Natural killer cell (primary cell): Measurements from ENCODE around the gene DDX23. TPM values are rescaled to one million over a fixed set of nuclear protein-coding genes. Genes with fewer than 3 reads are reported as not detected.
"Not testable (repeated sequence)": the region's sequence is repeated elsewhere in the genome, so short reads cannot be mapped to it uniquely, and the experiment has no call there.

ENCODE experiments used
- ATAC-seq, 3 donors: fragments of 150-1000 bp in 2 of 3; fragments of 200-7000 bp in 1 of 3; cut with Tn5 transposase; 1 replicate in 1 of 3; 2 replicates in 2 of 3; pipeline ENCODE4 v1.10.0; 2021; ENCODE audit warnings: mild to moderate bottlenecking in 2 of 3, moderate library complexity in 2 of 3
- DNase-seq, 2 donors: peaks; one replicate each; pipeline versions ENCODE4 v3.0.0 to v3.0.0-alpha.2; 2013 to 2021; ENCODE audit warnings: mixed read lengths in 1 of 2
- H3K27ac ChIP-seq: one replicate; pipeline ENCODE4 v1.5.1; 2013; ENCODE audit warnings: mild to moderate bottlenecking, low read length
- H3K27me3 ChIP-seq: one replicate; pipeline ENCODE4 v1.6.1; 2013; ENCODE audit warnings: low read length; ENCODE audit not compliant: control insufficient read depth, insufficient read depth
- H3K36me3 ChIP-seq: one replicate; pipeline ENCODE4 v1.6.1; 2013; ENCODE audit warnings: low read length; ENCODE audit not compliant: control insufficient read depth, insufficient read depth
- H3K4me1 ChIP-seq: one replicate; pipeline ENCODE4 v1.6.1; 2013; ENCODE audit warnings: low read length; ENCODE audit not compliant: control insufficient read depth, insufficient read depth
- H3K4me3 ChIP-seq: one replicate; pipeline ENCODE4 v1.5.1; 2013; ENCODE audit warnings: low read length
- H3K9me3 ChIP-seq: one replicate; pipeline ENCODE4 v1.6.1; 2013; ENCODE audit warnings: low read length; ENCODE audit not compliant: control insufficient read depth, insufficient read depth
- H3K27ac Mint-ChIP-seq, 2 donors: one replicate each; pipeline ENCODE4 v1.8.0; 2022; ENCODE audit warnings: mild to moderate bottlenecking in 2 of 2, mixed read lengths in 2 of 2, moderate library complexity in 1 of 2
- H3K27me3 Mint-ChIP-seq, 2 donors: one replicate each; pipeline ENCODE4 v1.8.0; 2022; ENCODE audit warnings: low read depth in 2 of 2, mixed read lengths in 2 of 2
- H3K36me3 Mint-ChIP-seq: one replicate; pipeline ENCODE4 v1.8.0; 2022; ENCODE audit warnings: mixed read lengths
- H3K4me1 Mint-ChIP-seq, 2 donors: one replicate each; pipeline ENCODE4 v1.8.0; 2022; ENCODE audit warnings: mixed read lengths in 2 of 2
- H3K4me3 Mint-ChIP-seq: one replicate; pipeline ENCODE4 v1.8.0; 2022; ENCODE audit warnings: mild to moderate bottlenecking, moderate library complexity, mixed read lengths
- H3K9me3 Mint-ChIP-seq, 2 donors: one replicate each; pipeline ENCODE4 v1.8.0; 2022; ENCODE audit warnings: mixed read lengths in 2 of 2
- CTCF ChIP-seq: fragments of 200-600 bp; IDR thresholded peaks from one replicate; pipeline ENCODE4 v1.8.0; 2022; ENCODE audit warnings: antibody characterized with exemption
- WGBS: methylation state at CpG from one replicate; pipeline ENCODE4 v1.1.7; 2013; ENCODE audit warnings: missing lambda C conversion rate; ENCODE audit not compliant: insufficient coverage; 5-methylcytosine and 5-hydroxymethylcytosine counted together
- intact Hi-C: fragments of 100-400 bp; cut with micrococcal nuclease; formaldehyde crosslinking; loops from one replicate; pipeline ENCODE4 v1.14.2; 2022
- total RNA-seq, 4 donors: library from RNA; stranded (reverse); fragments of 120-200 nt in 1 of 4; gene quantifications; one replicate each; pipeline versions ENCODE4 v1.2.3 to v1.2.4, GENCODE V29; 2013 to 2022

Gene DDX23
- total RNA-seq, 3 donors from 2014 or later (not counting 1 experiment from before 2014, with no cell fraction given), result 96.0 to 123 (median 104) TPM

- Histone ChIP-seq H3K4me1 (peaks cover 24% of the 10 kb centered on the region), H3K27ac (no peak overlapping the region), H3K4me3 (no peak overlapping the region), H3K36me3 (no peaks in the 10 kb centered on the region), H3K9me3 (no peaks in the 10 kb centered on the region), H3K27me3 (peaks cover 22% of the 10 kb centered on the region)
- Mint-ChIP-seq H3K27ac (no peak overlapping the region), H3K4me3 (no peak overlapping the region), H3K9me3 (no peaks in the 10 kb centered on the region), H3K4me1 (peaks cover 17 to 24% of the 10 kb centered on the region in 2 donors), H3K27me3 (peaks cover 32 to 45% of the 10 kb centered on the region in 2 donors), H3K36me3 (no peaks in the 10 kb centered on the region)
- intact Hi-C loops, result no loop called here
- no peak for TF ChIP-seq CTCF
- DNase-seq (no peak), ATAC-seq (no peak)
- 66% methylated on average over 4 of the region's 4 CpGs for WGBS
Measured at GRCh38 chr12:48863291-48863690, 11.3 kb upstream of the DDX23 start.

- TF ChIP-seq CTCF, result no peak
- H3K9me3 Mint-ChIP-seq, result no peaks in the 10 kb centered on the region
- H3K27ac Mint-ChIP-seq, result no peak overlapping the region
- H3K27ac ChIP-seq, result no peak overlapping the region
- intact Hi-C loops, result no loop called here
- peaks cover 32 to 45% of the 10 kb centered on the region in 2 donors for H3K27me3 Mint-ChIP-seq
- no peak overlapping the region for H3K4me3 ChIP-seq
- no peak for ATAC-seq
- peaks cover 17 to 24% of the 10 kb centered on the region in 2 donors for H3K4me1 Mint-ChIP-seq
- no peaks in the 10 kb centered on the region for H3K9me3 ChIP-seq
- WGBS, result 84% methylated on average over 4 of the region's 5 CpGs
- H3K36me3 Mint-ChIP-seq, result no peaks in the 10 kb centered on the region
- no peak overlapping the region for H3K4me3 Mint-ChIP-seq
- no peaks in the 10 kb centered on the region for H3K36me3 ChIP-seq
- H3K4me1 ChIP-seq, result peaks cover 24% of the 10 kb centered on the region
- DNase-seq, result no peak
- peaks cover 22% of the 10 kb centered on the region for H3K27me3 ChIP-seq
Measured at GRCh38 chr12:48862760-48863159, 10.8 kb upstream of the DDX23 start.

GRCh38 chr12:48861111-48861510, 9.1 kb upstream of the DDX23 start:
- WGBS, result 46% methylated on average over 2 of the region's 2 CpGs
- H3K36me3 Mint-ChIP-seq, result no peaks in the 10 kb centered on the region
- no peaks in the 10 kb centered on the region for H3K36me3 ChIP-seq

GRCh38 chr12:48860236-48860635, 8.3 kb upstream of the DDX23 start:
- H3K36me3 Mint-ChIP-seq, H3K27ac ChIP-seq, H3K27ac Mint-ChIP-seq, H3K36me3 ChIP-seq, H3K9me3 ChIP-seq, H3K9me3 Mint-ChIP-seq, H3K4me3 ChIP-seq, H3K4me3 Mint-ChIP-seq, ATAC-seq, DNase-seq, intact Hi-C loops: not testable (repeated sequence)
- peaks cover 13% of the 10 kb centered on the region for H3K4me1 ChIP-seq
- Mint-ChIP-seq H3K27me3 (peaks cover 28 to 43% of the 10 kb centered on the region in 2 donors), H3K4me1 (peaks cover 7 to 14% of the 10 kb centered on the region in 2 donors)
- 95% methylated on average over 5 of the region's 5 CpGs for WGBS
- H3K27me3 ChIP-seq, result peaks cover 22% of the 10 kb centered on the region

More at GRCh38 chr12:48861111-48861510, 9.1 kb upstream of the DDX23 start:
- peaks cover 16 to 23% of the 10 kb centered on the region in 2 donors for H3K4me1 Mint-ChIP-seq
- DNase-seq, result no peak
- peaks cover 32 to 45% of the 10 kb centered on the region in 2 donors for H3K27me3 Mint-ChIP-seq
- intact Hi-C loops, result no loop called here
- Histone ChIP-seq H3K4me3 (no peak overlapping the region), H3K27ac (no peak overlapping the region), H3K9me3 (no peaks in the 10 kb centered on the region), H3K27me3 (peaks cover 22% of the 10 kb centered on the region), H3K4me1 (peaks cover 21% of the 10 kb centered on the region)
- no peaks in the 10 kb centered on the region for H3K9me3 Mint-ChIP-seq
- H3K4me3 Mint-ChIP-seq, result no peak overlapping the region
- no peak overlapping the region for H3K27ac Mint-ChIP-seq
- TF ChIP-seq CTCF, result no peak
- ATAC-seq, result no peak
